A549 (cell line): Measurements from ENCODE around the gene GRAMD2B. TPM values are rescaled to one million over a fixed set of nuclear protein-coding genes. Genes with fewer than 3 reads are reported as not detected.
"Not testable (repeated sequence)": the region's sequence is repeated elsewhere in the genome, so short reads cannot be mapped to it uniquely, and the experiment has no call there.

ENCODE experiments used
- ATAC-seq, 2 experiments: fragments of 200-7000 bp in 1 of 2; fragments of >200 bp in 1 of 2; cut with Nextera tagmentation in 1 of 2; cut with Tn5 transposase in 1 of 2; 3 replicates each; pipeline versions ENCODE4 v1.8.0 to v1.9.1; 2018 to 2020; ENCODE audit warnings: mild to moderate bottlenecking in 1 of 2, moderate library complexity in 1 of 2
- CTCF ChIA-PET: fragments of 300-600 bp; sonication (Branson Sonifier 250); formaldehyde crosslinking; extraction: SDS; loops from one replicate; lab custom pipeline; 2021; ENCODE audit warnings: antibody characterized with exemption, inconsistent platforms; lab: Yijun Ruan, JAX
- POLR2A ChIA-PET: fragments of 350-600 bp; formaldehyde crosslinking; extraction: SDS; loops from one replicate; lab custom pipeline; 2021; ENCODE audit warnings: antibody characterized with exemption, inconsistent platforms; lab: Yijun Ruan, JAX
- DNase-seq, 2 experiments: peaks; one replicate each; pipeline versions ENCODE4 v3.0.0 to v3.0.0-alpha.2; 2011 to 2016; ENCODE audit warnings: low read depth in 1 of 2, low spot score in 1 of 2
- FAIRE-seq: peaks from 2 replicates; lab custom pipeline; 2011; peaks lifted over from hg19 to GRCh38; lab: Jason Lieb, UNC
- H3K27ac ChIP-seq, 2 experiments: fragments of >200 bp; sonication (Bioruptor Twin); formaldehyde crosslinking; 3 replicates each; pipeline ENCODE4 v1.5.1; 2016 to 2017
- H3K4me1 ChIP-seq: fragments of >200 bp; sonication (Bioruptor Twin); formaldehyde crosslinking; 3 replicates; pipeline ENCODE4 v1.6.1; 2016
- H3K4me2 ChIP-seq: fragments of >200 bp; sonication (Bioruptor Twin); formaldehyde crosslinking; 3 replicates; pipeline ENCODE4 v1.6.1; 2016
- H3K4me3 ChIP-seq: fragments of >200 bp; sonication (Bioruptor Twin); formaldehyde crosslinking; 3 replicates; pipeline ENCODE4 v1.5.1; 2016
- H3K9me3 ChIP-seq: fragments of >200 bp; sonication (Bioruptor Twin); formaldehyde crosslinking; 3 replicates; pipeline ENCODE4 v1.6.1; 2016
- CBX2 ChIP-seq: fragments of 200-600 bp; sonication (generic); IDR thresholded peaks from 2 replicates; pipeline ENCODE4 v1.6.1; 2016; ENCODE audit warnings: low read depth, mild to moderate bottlenecking, borderline replicate concordance
- CHD4 ChIP-seq: fragments of 200-600 bp; sonication (generic); IDR thresholded peaks from 2 replicates; pipeline ENCODE4 v1.6.1; 2016; ENCODE audit warnings: antibody characterized with exemption, mild to moderate bottlenecking, borderline replicate concordance
- EHF ChIP-seq: fragments of 250-450 bp; sonication (Bioruptor Pico); IDR thresholded peaks from 2 replicates; pipeline ENCODE4 v1.5.0; 2020; ENCODE audit warnings: mild to moderate bottlenecking
- FOSB ChIP-seq: fragments of 250-450 bp; sonication (Bioruptor Pico); IDR thresholded peaks from 2 replicates; pipeline ENCODE4 v1.5.0; 2020; ENCODE audit warnings: mild to moderate bottlenecking, moderate library complexity
- FOSL2 ChIP-seq, 2 experiments: fragments of 450-650 bp in 1 of 2; fragments of >200 bp in 1 of 2; sonication (Bioruptor Twin) in 1 of 2; formaldehyde crosslinking; IDR thresholded peaks; 2 replicates each; pipeline versions ENCODE4 v1.5.0 to v1.6.1; 2016 to 2020; ENCODE audit warnings: mild to moderate bottlenecking in 1 of 2, moderate library complexity in 1 of 2
- GATA3 ChIP-seq: IDR thresholded peaks from 2 replicates; pipeline ENCODE4 v1.6.1; 2012; ENCODE audit warnings: borderline replicate concordance
- JUN ChIP-seq, 2 experiments: fragments of >200 bp; sonication (Bioruptor Twin); formaldehyde crosslinking; IDR thresholded peaks; 2 replicates in 1 of 2; 3 replicates in 1 of 2; pipeline ENCODE4 v1.6.1; 2016 to 2017
- JUNB ChIP-seq: fragments of >200 bp; sonication (Bioruptor Twin); formaldehyde crosslinking; IDR thresholded peaks from 2 replicates; pipeline ENCODE4 v1.6.1; 2016
- KDM5A ChIP-seq: fragments of 200-600 bp; sonication (generic); IDR thresholded peaks from 2 replicates; pipeline ENCODE4 v1.6.1; 2016; ENCODE audit warnings: antibody characterized with exemption, mild to moderate bottlenecking
- MAZ ChIP-seq: fragments of 150-350 bp; IDR thresholded peaks from 2 replicates; pipeline ENCODE4 v1.6.1; 2014; ENCODE audit warnings: antibody characterized with exemption, low read depth, low read length, borderline replicate concordance
- POLR2AphosphoS2 ChIP-seq: conservative IDR thresholded peaks from 2 replicates; pipeline ENCODE4 v1.6.1; 2012; ENCODE audit warnings: low read length, improper control_type of control experiment, inconsistent platforms
- RAD21 ChIP-seq, 2 experiments: fragments of >200 bp in 1 of 2; sonication (Bioruptor Twin) in 1 of 2; formaldehyde crosslinking in 1 of 2; IDR thresholded peaks in 1 of 2; conservative IDR thresholded peaks in 1 of 2; 2 replicates in 1 of 2; 3 replicates in 1 of 2; pipeline ENCODE4 v1.6.1; 2012 to 2018; ENCODE audit warnings: inconsistent platforms in 1 of 2
- RARB ChIP-seq: fragments of 250-450 bp; sonication (Bioruptor Pico); IDR thresholded peaks from 2 replicates; pipeline ENCODE4 v1.8.0; 2021; ENCODE audit warnings: mild to moderate bottlenecking, moderate library complexity
- RCOR1 ChIP-seq: fragments of 150-350 bp; IDR thresholded peaks from 2 replicates; pipeline ENCODE4 v1.6.1; 2014; ENCODE audit warnings: antibody characterized with exemption, low read length, low read depth
- RNF2 ChIP-seq: fragments of 200-600 bp; sonication (generic); IDR thresholded peaks from 2 replicates; pipeline ENCODE4 v1.6.1; 2016; ENCODE audit warnings: low read depth, mild to moderate bottlenecking, antibody characterized with exemption, moderate library complexity, borderline replicate concordance
- SREBF2 ChIP-seq: fragments of 450-650 bp; IDR thresholded peaks from 2 replicates; pipeline ENCODE4 v1.6.1; 2014; ENCODE audit warnings: mild to moderate bottlenecking, moderate library complexity
- TP53 ChIP-seq: fragments of 250-450 bp; sonication (Bioruptor Pico); IDR thresholded peaks from 2 replicates; pipeline ENCODE4 v1.5.0; 2021; ENCODE audit warnings: mild to moderate bottlenecking, moderate library complexity
- ZC3H11A ChIP-seq: fragments of 450-650 bp; IDR thresholded peaks from 2 replicates; pipeline ENCODE4 v1.6.1; 2014; ENCODE audit warnings: antibody characterized with exemption, mild to moderate bottlenecking
- ZFP36 ChIP-seq: fragments of 450-650 bp; IDR thresholded peaks from 2 replicates; pipeline ENCODE4 v1.6.1; 2014; ENCODE audit warnings: borderline replicate concordance; ENCODE audit not compliant: partially characterized antibody
- WGBS: methylation state at CpG from one replicate; pipeline ENCODE4 v1.1.6; 2017; ENCODE audit errors: missing lambda C conversion rate; 5-methylcytosine and 5-hydroxymethylcytosine counted together
- polyA plus RNA-seq, 4 experiments: library from polyadenylated mRNA; depleted of rRNA in 3 of 4; stranded (reverse); fragments of >200 nt; fragmentation: RNase III in 1 of 4; extraction: RNeasy Plus Mini Kit Qiagen cat#74134 plus additional on column Dnase treatment in 1 of 4; gene quantifications; 2 replicates in 3 of 4; 3 replicates in 1 of 4; pipeline ENCODE4 v1.2.3, GENCODE V29; 2011 to 2017
- TF ChIP-seq, protein P1 (sequence below): fragments of >200 bp; sonication (Bioruptor Twin); formaldehyde crosslinking; IDR thresholded peaks from 2 replicates; pipeline ENCODE4 v1.6.1; 2016
- TF ChIP-seq, protein P2 (sequence below): fragments of >200 bp; sonication (Bioruptor Twin); formaldehyde crosslinking; IDR thresholded peaks from 3 replicates; pipeline ENCODE4 v1.5.1; 2016

Gene GRAMD2B
- polyA plus RNA-seq, 2 of the 4 experiments (the other 2 are of a cell fraction) = 1.0 to 1.2 TPM

DNA sequence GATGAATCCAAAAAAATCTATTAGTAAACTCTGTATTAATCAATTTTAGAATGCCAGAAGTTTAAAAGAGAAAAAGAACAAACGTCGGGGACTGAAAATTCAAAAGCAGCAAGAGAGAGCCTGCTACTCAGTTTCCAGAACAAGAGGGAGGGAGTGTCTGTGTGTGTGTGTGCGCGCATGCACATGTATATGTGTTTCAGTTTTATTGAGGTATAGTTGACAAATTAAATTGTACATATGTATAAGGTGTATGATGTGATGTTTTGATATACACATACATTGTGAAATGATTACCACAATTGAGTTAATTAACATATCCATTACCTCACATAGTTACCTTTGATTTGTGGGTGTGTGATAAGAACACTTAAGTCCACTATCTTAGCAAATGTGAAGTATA is 27.6 kb upstream of the GRAMD2B start:
- TF ChIP-seq EHF (CRISPR knock-in tag) (no peak), TP53 (CRISPR knock-in tag) (no peak), CHD4 (no peak), RARB (no peak), KDM5A (no peak), JUNB (no peak), FOSB (CRISPR knock-in tag) (no peak), RAD21 (conservative IDR thresholded peaks at IDR 0.05 in 1 of 2, IDR thresholded peaks at IDR 0.05 in 1 of 2) (no peak)
- ChIA-PET CTCF (no interaction called here), POLR2A (no interaction called here)
- DNase-seq = no peak
- ATAC-seq = no peak
- 0 out of 3 replicates have a peak, but pooled peaks cover 6% of the 10 kb centered on the region for H3K9me3 ChIP-seq
- 60% methylated on average over 4 of the region's 4 CpGs for WGBS
- no peak overlapping the region for H3K4me2 ChIP-seq
- H3K4me1 ChIP-seq = no peaks in the 10 kb centered on the region
- no peak for FAIRE-seq
- no peak overlapping the region for H3K27ac ChIP-seq
- no peak overlapping the region for H3K4me3 ChIP-seq

DNA sequence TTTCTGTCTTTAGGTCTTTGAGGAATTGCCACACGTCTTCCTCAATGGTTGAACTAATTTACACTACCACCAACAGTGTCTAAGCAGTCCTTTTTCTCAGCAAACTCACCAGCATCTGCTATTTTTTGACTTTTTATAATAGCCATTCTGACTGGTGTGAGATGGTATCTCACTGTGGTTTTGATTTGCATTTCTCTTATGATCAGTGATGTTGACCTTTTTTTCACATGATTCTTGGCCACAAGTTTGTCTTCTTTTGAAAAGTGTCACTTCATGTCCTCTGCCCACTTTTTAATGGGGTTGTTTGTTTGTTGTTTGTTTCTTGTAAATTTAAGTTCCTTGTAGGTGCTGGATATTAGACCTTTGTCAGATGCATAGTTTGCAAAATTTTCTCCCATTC is 26.5 kb upstream of the GRAMD2B start:
- H3K4me3 ChIP-seq, ATAC-seq, POLR2A ChIA-PET, H3K27ac ChIP-seq, DNase-seq, CTCF ChIA-PET, FAIRE-seq, H3K4me2 ChIP-seq, H3K4me1 ChIP-seq, H3K9me3 ChIP-seq: not testable (repeated sequence)
- 5% methylated on average over 1 of the region's 1 CpG for WGBS

DNA sequence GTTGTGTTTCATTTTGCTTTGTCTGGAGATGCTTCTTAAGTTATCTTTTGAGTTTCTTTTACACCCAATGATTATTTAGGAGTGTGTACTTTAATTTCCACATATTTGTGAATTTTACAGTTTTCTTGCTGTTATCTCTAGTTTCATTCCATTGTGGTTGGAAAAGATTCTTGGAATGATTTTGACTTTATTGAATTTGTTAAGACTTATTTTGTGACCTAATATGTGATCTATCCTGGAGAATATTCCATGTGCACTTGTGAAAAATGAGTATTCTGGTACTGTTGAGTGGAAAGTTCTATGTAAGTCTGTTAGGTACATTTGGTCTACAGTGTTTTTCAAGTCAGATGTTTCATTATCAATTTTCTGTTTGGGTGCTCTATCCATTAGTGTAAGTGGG is 24.4 kb upstream of the GRAMD2B start:
- H3K4me2 ChIP-seq = no peak overlapping the region
- no peak overlapping the region for H3K27ac ChIP-seq
- CTCF ChIA-PET = no interaction called here
- POLR2A ChIA-PET = no interaction called here
- no peak overlapping the region for H3K4me3 ChIP-seq
- TF ChIP-seq MAZ (no peak), SREBF2 (no peak), ZC3H11A (no peak), CHD4 (no peak), POLR2AphosphoS2 (no peak), CBX2 (no peak), JUNB (no peak), TP53 (CRISPR knock-in tag) (no peak), RAD21 (conservative IDR thresholded peaks at IDR 0.05 in 1 of 2, IDR thresholded peaks at IDR 0.05 in 1 of 2) (no peak), FOSL2 (IDR thresholded peaks at IDR 0.05) (no peak), FOSL2 (CRISPR knock-in tag; IDR thresholded peaks at IDR 0.05) (no peak), RCOR1 (no peak), KDM5A (no peak), JUN (IDR thresholded peaks at IDR 0.05) (no peak), ZFP36 (no peak), GATA3 (no peak), RNF2 (no peak)
- TF ChIP-seq, protein P1, sequence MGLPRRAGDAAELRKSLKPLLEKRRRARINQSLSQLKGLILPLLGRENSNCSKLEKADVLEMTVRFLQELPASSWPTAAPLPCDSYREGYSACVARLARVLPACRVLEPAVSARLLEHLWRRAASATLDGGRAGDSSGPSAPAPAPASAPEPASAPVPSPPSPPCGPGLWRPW = no peak
- TF ChIP-seq, protein P2, sequence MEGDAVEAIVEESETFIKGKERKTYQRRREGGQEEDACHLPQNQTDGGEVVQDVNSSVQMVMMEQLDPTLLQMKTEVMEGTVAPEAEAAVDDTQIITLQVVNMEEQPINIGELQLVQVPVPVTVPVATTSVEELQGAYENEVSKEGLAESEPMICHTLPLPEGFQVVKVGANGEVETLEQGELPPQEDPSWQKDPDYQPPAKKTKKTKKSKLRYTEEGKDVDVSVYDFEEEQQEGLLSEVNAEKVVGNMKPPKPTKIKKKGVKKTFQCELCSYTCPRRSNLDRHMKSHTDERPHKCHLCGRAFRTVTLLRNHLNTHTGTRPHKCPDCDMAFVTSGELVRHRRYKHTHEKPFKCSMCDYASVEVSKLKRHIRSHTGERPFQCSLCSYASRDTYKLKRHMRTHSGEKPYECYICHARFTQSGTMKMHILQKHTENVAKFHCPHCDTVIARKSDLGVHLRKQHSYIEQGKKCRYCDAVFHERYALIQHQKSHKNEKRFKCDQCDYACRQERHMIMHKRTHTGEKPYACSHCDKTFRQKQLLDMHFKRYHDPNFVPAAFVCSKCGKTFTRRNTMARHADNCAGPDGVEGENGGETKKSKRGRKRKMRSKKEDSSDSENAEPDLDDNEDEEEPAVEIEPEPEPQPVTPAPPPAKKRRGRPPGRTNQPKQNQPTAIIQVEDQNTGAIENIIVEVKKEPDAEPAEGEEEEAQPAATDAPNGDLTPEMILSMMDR = no peak
- ATAC-seq (no peak), FAIRE-seq (no peak), DNase-seq (no peak)
- 0 out of 3 replicates have a peak, but pooled peaks cover 6% of the 10 kb centered on the region for H3K9me3 ChIP-seq
- H3K4me1 ChIP-seq = no peaks in the 10 kb centered on the region
